Measurements from ENCODE around the gene SLC1A7.

The SLC1A7 gene

GRCh38 chr1:53066891-53067738 lies 75.3 kb downstream of the SLC1A7 start:
- no peak for DNase-seq (ENCODE audit: extremely low spot score)
- TF ChIP-seq CTCF (IDR thresholded peaks at IDR 0.05; ENCODE audit: control extremely low read depth, extremely low read depth, low read depth, missing control alignments): no peak
- ChIA-PET POLR2A (interaction anchor here (0.6 kb wide), 1 partner anchor 14 kb away, joined by 6 read pairs; no protein-coding TSS in a partner anchor), CTCF (interaction anchor here (1.2 kb wide), 1 partner anchor 10 kb away, joined by 3 read pairs; no protein-coding TSS in a partner anchor)

DNA sequence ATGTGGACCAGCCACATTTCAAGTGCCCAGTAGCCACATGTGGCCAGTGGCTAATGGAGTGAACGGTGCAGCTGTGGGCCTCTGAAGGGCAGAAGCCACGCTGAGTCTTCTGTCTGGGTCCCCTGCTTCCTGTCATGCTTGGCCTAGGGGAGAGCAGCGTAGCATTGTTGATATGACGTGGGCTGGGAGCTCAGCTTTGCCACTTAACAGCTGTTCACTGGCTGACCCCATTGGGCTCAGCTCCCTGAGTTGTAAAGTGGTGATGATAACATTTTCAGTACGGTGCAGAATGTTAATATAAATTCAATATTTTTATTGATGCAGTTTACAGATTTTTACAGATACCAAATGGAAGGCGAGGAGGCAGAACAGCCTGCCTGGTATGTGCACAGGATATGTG lies 76.0 kb downstream of the SLC1A7 start:
- DNase-seq (ENCODE audit: extremely low spot score): no peak
- TF ChIP-seq CTCF (IDR thresholded peaks at IDR 0.05; ENCODE audit: control extremely low read depth, extremely low read depth, low read depth, missing control alignments): no peak
- POLR2A ChIA-PET: no interaction called here
- CTCF ChIA-PET: interaction anchor here (1.2 kb wide), 1 partner anchor 9 kb away, joined by 3 read pairs; no protein-coding TSS in a partner anchor

GRCh38 chr1:53065391-53065790 lies 77.0 kb downstream of the SLC1A7 start:
- peak; percentile 8 for DNase-seq (ENCODE audit: extremely low spot score)
- POLR2A ChIA-PET: no interaction called here
- CTCF ChIA-PET: interaction anchor here (1.2 kb wide), 1 partner anchor 8 kb away, joined by 3 read pairs; no protein-coding TSS in a partner anchor
- TF ChIP-seq CTCF (IDR thresholded peaks at IDR 0.05; ENCODE audit: control extremely low read depth, extremely low read depth, low read depth, missing control alignments): no peak

DNA sequence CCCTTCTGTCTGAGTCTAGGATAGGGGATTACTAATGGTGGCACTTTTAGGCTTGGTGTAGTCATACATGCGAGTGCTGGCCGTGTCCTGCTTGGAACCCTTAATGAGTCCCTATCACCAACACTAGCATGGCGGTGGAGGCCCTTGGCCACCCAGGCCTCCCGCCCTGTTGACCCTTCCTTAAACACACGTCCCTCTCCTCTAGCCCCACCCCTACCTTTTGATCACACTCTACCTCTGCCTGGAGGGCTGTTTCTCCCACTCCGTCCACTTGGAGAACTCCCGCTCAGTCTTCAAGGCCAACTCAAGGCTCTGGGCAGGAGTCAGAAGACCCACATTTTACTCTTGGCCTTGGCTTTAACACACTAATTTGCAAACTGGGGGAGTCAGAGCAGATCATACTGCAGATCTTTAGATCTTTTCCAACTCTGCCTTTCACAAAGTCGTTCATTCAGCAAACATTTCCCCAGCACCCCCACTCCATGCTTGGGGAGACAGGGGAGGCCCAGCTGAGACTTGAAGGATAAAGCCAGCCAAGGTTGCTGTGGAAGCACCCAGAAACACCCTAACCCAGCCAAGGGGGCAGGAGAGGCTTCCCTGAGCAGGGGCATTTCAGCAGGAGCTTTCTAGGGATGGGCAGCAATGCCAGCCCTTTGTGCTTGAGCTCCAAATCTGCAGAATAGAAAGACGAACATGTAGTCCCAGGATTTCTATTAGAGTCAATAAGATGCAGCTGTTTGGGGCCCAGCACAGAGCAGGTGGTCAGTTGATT lies 78.5 kb downstream of the SLC1A7 start:
- no peak for TF ChIP-seq CTCF (IDR thresholded peaks at IDR 0.05; ENCODE audit: control extremely low read depth, extremely low read depth, low read depth, missing control alignments)
- POLR2A ChIA-PET: no interaction called here
- peak; percentile 17 for DNase-seq (ENCODE audit: extremely low spot score)
- CTCF ChIA-PET: no interaction called here

GRCh38 chr1:53062708-53063591 lies 79.5 kb downstream of the SLC1A7 start:
- ChIA-PET POLR2A (no interaction called here), CTCF (no interaction called here)
- DNase-seq (ENCODE audit: extremely low spot score): peak; percentile 18
- TF ChIP-seq CTCF (IDR thresholded peaks at IDR 0.05; ENCODE audit: control extremely low read depth, extremely low read depth, low read depth, missing control alignments): no peak
